ENCODE data around the gene PELI3. TPM values are rescaled to one million over a fixed set of nuclear protein-coding genes. Genes with fewer than 3 reads are reported as not detected.

PELI3 gene
- total and polyA plus RNA-seq, 2 donors (not counting 1 experiment from before 2014, with no cell fraction given) = 3.2 to 15.6 TPM

GRCh38 chr11:66475349-66476172, 8.9 kb downstream of the PELI3 start:
- Mint-ChIP-seq H3K4me1 (peaks cover 16% of the 10 kb centered on the region), H3K9me3 (ENCODE audit: insufficient read depth) (no peaks in the 10 kb centered on the region), H3K27me3 (no peaks in the 10 kb centered on the region), H3K27ac (no peak overlapping the region), H3K4me3 (no peak overlapping the region)
- no peak for DNase-seq
- no peak overlapping the region for H3K4me2 ChIP-seq (replicated peaks; ENCODE audit: low read depth, low read length, poor library complexity, severe bottlenecking)
- ChIA-PET CTCF (interaction anchor here (1.1 kb wide), 1 partner anchor 67 kb away, joined by 3 read pairs; no protein-coding TSS in a partner anchor), POLR2A (no interaction called here)
- H4K20me1 ChIP-seq (ENCODE audit: control insufficient read depth, insufficient read depth, low read length, poor library complexity, severe bottlenecking) = no peaks in the 10 kb centered on the region
- no peaks in the 10 kb centered on the region for H3K9me3 ChIP-seq (ENCODE audit: control extremely low read depth in 1 of 3, control insufficient read depth in 2 of 3, insufficient read depth in 1 of 3, low read length in 2 of 3)
- no peaks in the 10 kb centered on the region for H3K27me3 ChIP-seq (replicated peaks in 1 of 4; ENCODE audit: control extremely low read depth in 1 of 4, control insufficient read depth in 3 of 4, insufficient read depth in 4 of 4, low read length in 3 of 4)
- H3K9ac ChIP-seq (ENCODE audit: low read length) = no peak overlapping the region
- H3K4me3 ChIP-seq (ENCODE audit: control extremely low read depth in 1 of 5, extremely low read depth in 1 of 5, insufficient read depth in 1 of 5, low read depth in 2 of 5, low read length in 4 of 5) = no peak overlapping the region
- ATAC-seq (ENCODE audit: low read depth) = no peak
- no peak overlapping the region for H3K27ac ChIP-seq (ENCODE audit: low read length in 2 of 2)
- H2AFZ ChIP-seq (ENCODE audit: insufficient read depth, low read depth, low read length, poor library complexity, severe bottlenecking) = no peak overlapping the region
- H3K36me3 ChIP-seq (replicated peaks in 1 of 2; ENCODE audit: control extremely low read depth in 1 of 2, control insufficient read depth in 1 of 2, extremely low read depth in 1 of 2, insufficient read depth in 2 of 2, low read length in 1 of 2) = no peaks in the 10 kb centered on the region
- H3K79me2 ChIP-seq (ENCODE audit: control insufficient read depth, insufficient read depth, low read length) = peaks cover 6% of the 10 kb centered on the region
- peaks cover 6 to 13% of the 10 kb centered on the region in 2 donors for H3K4me1 ChIP-seq (ENCODE audit: control insufficient read depth in 2 of 2, insufficient read depth in 2 of 2, low read length in 2 of 2)
- WGBS (ENCODE audit: insufficient coverage) = 96% methylated on average over 44 of the region's 44 CpGs
- no peak for TF ChIP-seq EZH2 (IDR thresholded peaks at IDR 0.05; ENCODE audit: borderline replicate concordance, insufficient read depth, low read depth, low read length, poor library complexity, severe bottlenecking)
- no peak for TF ChIP-seq CTCF (IDR thresholded peaks at IDR 0.05)
- intact Hi-C loops (cut with micrococcal nuclease) = no loop called here

GRCh38 chr11:66476173-66476840, 9.6 kb downstream of the PELI3 start:
- H3K27me3 ChIP-seq (replicated peaks in 1 of 4; ENCODE audit: control extremely low read depth in 1 of 4, control insufficient read depth in 3 of 4, insufficient read depth in 4 of 4, low read length in 3 of 4) = no peaks in the 10 kb centered on the region
- H3K36me3 ChIP-seq (replicated peaks in 1 of 2; ENCODE audit: control extremely low read depth in 1 of 2, control insufficient read depth in 1 of 2, extremely low read depth in 1 of 2, insufficient read depth in 2 of 2, low read length in 1 of 2) = no peaks in the 10 kb centered on the region
- CTCF ChIA-PET = interaction anchor here (1.1 kb wide), 1 partner anchor 67 kb away, joined by 3 read pairs; no protein-coding TSS in a partner anchor
- H3K4me1 Mint-ChIP-seq = peaks cover 20% of the 10 kb centered on the region
- no peaks in the 10 kb centered on the region for H3K9me3 ChIP-seq (ENCODE audit: control extremely low read depth in 1 of 3, control insufficient read depth in 2 of 3, insufficient read depth in 1 of 3, low read length in 2 of 3)
- no peak for TF ChIP-seq EZH2 (IDR thresholded peaks at IDR 0.05; ENCODE audit: borderline replicate concordance, insufficient read depth, low read depth, low read length, poor library complexity, severe bottlenecking)
- TF ChIP-seq CTCF (IDR thresholded peaks at IDR 0.05) = no peak
- intact Hi-C loops (cut with micrococcal nuclease) = no loop called here
- H3K27ac ChIP-seq (ENCODE audit: low read length in 2 of 2) = no peak overlapping the region
- no peaks in the 10 kb centered on the region for H4K20me1 ChIP-seq (ENCODE audit: control insufficient read depth, insufficient read depth, low read length, poor library complexity, severe bottlenecking)
- H3K27ac Mint-ChIP-seq = no peak overlapping the region
- peaks cover 10 to 20% of the 10 kb centered on the region in 2 donors for H3K4me1 ChIP-seq (ENCODE audit: control insufficient read depth in 2 of 2, insufficient read depth in 2 of 2, low read length in 2 of 2)
- H3K9me3 Mint-ChIP-seq (ENCODE audit: insufficient read depth) = no peaks in the 10 kb centered on the region
- H3K4me3 Mint-ChIP-seq = peak overlapping the region; percentile 55
- ATAC-seq (ENCODE audit: low read depth) = no peak
- WGBS (ENCODE audit: insufficient coverage) = 99% methylated on average over 9 of the region's 10 CpGs
- peaks cover 12% of the 10 kb centered on the region for H3K79me2 ChIP-seq (ENCODE audit: control insufficient read depth, insufficient read depth, low read length)
- no peak overlapping the region for H3K9ac ChIP-seq (ENCODE audit: low read length)
- no peak overlapping the region for H2AFZ ChIP-seq (ENCODE audit: insufficient read depth, low read depth, low read length, poor library complexity, severe bottlenecking)
- H3K27me3 Mint-ChIP-seq = no peaks in the 10 kb centered on the region
- H3K4me2 ChIP-seq (replicated peaks; ENCODE audit: low read depth, low read length, poor library complexity, severe bottlenecking) = no peak overlapping the region
- no peak for DNase-seq
- H3K4me3 ChIP-seq (ENCODE audit: control extremely low read depth in 1 of 5, extremely low read depth in 1 of 5, insufficient read depth in 1 of 5, low read depth in 2 of 5, low read length in 4 of 5) = no peak overlapping the region
- POLR2A ChIA-PET = no interaction called here
